Fibroblast of lung (primary cell): ENCODE measurements around the gene LAMB2.

Experiments used
- EZH2 ChIP-seq: IDR thresholded peaks from 2 replicates; pipeline ENCODE4 v1.5.1; 2012; ENCODE audit warnings: low read length, control low read depth, mild to moderate bottlenecking; ENCODE audit errors: missing control alignments
- TF ChIP-seq, protein P1 (sequence below), 2 donors: IDR thresholded peaks in 1 of 2; conservative IDR thresholded peaks in 1 of 2; 1 replicate in 1 of 2; 2 replicates in 1 of 2; pipeline ENCODE4 v1.5.1; 2011 to 2012; ENCODE audit warnings: low read length in 2 of 2, control low read depth in 1 of 2, inconsistent platforms in 1 of 2, low read depth in 1 of 2, mild to moderate bottlenecking in 1 of 2

DNA sequence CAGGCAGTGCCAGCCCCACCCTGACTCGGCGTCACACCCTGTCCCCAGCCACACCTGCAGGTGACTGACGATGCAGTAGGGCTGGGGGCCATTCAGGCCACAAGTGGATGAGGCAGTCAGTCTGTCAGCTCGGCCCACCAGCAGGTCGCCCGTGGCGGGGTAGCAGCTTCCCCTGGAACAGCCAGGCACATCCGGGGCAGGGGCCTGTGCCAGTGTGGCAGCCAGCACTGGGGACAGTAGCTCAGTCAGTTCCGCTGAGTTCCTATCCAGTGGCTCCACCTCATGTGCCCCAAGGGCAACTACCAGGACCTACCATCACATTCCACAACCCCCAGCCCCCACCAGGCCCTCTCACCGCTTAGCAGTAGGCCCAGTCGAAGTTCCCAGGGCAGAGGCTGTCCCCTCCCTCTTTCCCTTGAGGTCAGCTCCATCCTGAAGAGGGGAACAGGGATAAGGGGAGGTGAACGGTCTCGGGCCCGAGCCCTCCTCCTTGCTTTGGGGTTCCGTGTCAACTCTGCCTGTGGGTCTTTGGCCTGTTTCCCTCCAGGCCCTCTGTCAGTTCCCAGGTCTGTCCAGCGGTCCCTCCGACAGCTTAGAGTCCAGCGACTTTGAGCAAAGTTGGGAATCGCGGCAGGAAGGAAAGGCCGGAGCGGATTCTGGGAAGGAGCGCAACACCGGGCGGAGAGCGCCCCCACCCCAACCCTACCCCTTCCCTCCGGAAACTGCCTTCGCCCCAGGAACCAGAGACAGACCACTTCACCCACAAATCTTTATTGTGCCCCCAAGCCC lies at the start of gene LAMB2:
- TF ChIP-seq, protein P1, sequence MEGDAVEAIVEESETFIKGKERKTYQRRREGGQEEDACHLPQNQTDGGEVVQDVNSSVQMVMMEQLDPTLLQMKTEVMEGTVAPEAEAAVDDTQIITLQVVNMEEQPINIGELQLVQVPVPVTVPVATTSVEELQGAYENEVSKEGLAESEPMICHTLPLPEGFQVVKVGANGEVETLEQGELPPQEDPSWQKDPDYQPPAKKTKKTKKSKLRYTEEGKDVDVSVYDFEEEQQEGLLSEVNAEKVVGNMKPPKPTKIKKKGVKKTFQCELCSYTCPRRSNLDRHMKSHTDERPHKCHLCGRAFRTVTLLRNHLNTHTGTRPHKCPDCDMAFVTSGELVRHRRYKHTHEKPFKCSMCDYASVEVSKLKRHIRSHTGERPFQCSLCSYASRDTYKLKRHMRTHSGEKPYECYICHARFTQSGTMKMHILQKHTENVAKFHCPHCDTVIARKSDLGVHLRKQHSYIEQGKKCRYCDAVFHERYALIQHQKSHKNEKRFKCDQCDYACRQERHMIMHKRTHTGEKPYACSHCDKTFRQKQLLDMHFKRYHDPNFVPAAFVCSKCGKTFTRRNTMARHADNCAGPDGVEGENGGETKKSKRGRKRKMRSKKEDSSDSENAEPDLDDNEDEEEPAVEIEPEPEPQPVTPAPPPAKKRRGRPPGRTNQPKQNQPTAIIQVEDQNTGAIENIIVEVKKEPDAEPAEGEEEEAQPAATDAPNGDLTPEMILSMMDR (conservative IDR thresholded peaks at IDR 0.05 in 1 of 2, IDR thresholded peaks at IDR 0.05 in 1 of 2; ENCODE audit: low read depth in 1 of 2, low read length in 2 of 2) = peak in 1 of 2 donors; percentile 20
- no peak for TF ChIP-seq EZH2
